ENCODE results near the gene CHERP.
"Not testable (repeated sequence)": the region's sequence is repeated elsewhere in the genome, so short reads cannot be mapped to it uniquely, and the experiment has no call there.

CHERP gene

GRCh38 chr19:16543734-16544133 is 1.5 kb upstream of the CHERP start:
- DNase-seq (ENCODE audit: low spot score); FAIRE-seq: not testable (repeated sequence)

GRCh38 chr19:16542910-16543472 is 754 bp upstream of the CHERP start:
- no peak for DNase-seq (ENCODE audit: low spot score)
- no peak for FAIRE-seq

GRCh38 chr19:16541526-16542044 is 652 bp downstream of the CHERP start:
- FAIRE-seq (no peak), DNase-seq (ENCODE audit: low spot score) (no peak)

- DNase-seq (ENCODE audit: low spot score) (no peak), FAIRE-seq (no peak)
Observed at GRCh38 chr19:16540948-16541347, 1.3 kb downstream of the CHERP start.

- DNase-seq (ENCODE audit: low spot score) (no peak), FAIRE-seq (no peak)
Observed at GRCh38 chr19:16537111-16537510, 5.1 kb downstream of the CHERP start.

GRCh38 chr19:16536130-16536529 is 6.1 kb downstream of the CHERP start:
- FAIRE-seq (no peak), DNase-seq (ENCODE audit: low spot score) (no peak)

- DNase-seq (ENCODE audit: low spot score) (no peak), FAIRE-seq (no peak)
Observed at GRCh38 chr19:16535381-16535780, 6.9 kb downstream of the CHERP start.

GRCh38 chr19:16532440-16533234 is 9.6 kb downstream of the CHERP start:
- FAIRE-seq = no peak
- no peak for DNase-seq (ENCODE audit: low spot score)

- DNase-seq (ENCODE audit: low spot score) = no peak
- FAIRE-seq = no peak
Observed at GRCh38 chr19:16531380-16531669, 10.9 kb downstream of the CHERP start.

GRCh38 chr19:16530540-16531379 is 11.5 kb downstream of the CHERP start:
- FAIRE-seq (no peak), DNase-seq (ENCODE audit: low spot score) (no peak)

GRCh38 chr19:16529466-16530144 is 12.6 kb downstream of the CHERP start:
- DNase-seq (ENCODE audit: low spot score) (no peak), FAIRE-seq (no peak)

- DNase-seq (ENCODE audit: low spot score) (no peak), FAIRE-seq (no peak)
Observed at GRCh38 chr19:16527971-16528521, 14.2 kb downstream of the CHERP start.

GRCh38 chr19:16527334-16527935 is 14.8 kb downstream of the CHERP start:
- no peak for FAIRE-seq
- DNase-seq (ENCODE audit: low spot score) = no peak

- no peak for FAIRE-seq
Observed at GRCh38 chr19:16525751-16526481, 16.3 kb downstream of the CHERP start.

GRCh38 chr19:16524991-16525734 is 17.1 kb downstream of the CHERP start:
- no peak for FAIRE-seq
- no peak for DNase-seq (ENCODE audit: low spot score)

More at GRCh38 chr19:16525751-16526481, 16.3 kb downstream of the CHERP start:
- DNase-seq (ENCODE audit: low spot score) = no peak

GRCh38 chr19:16522559-16523377 is 19.5 kb downstream of the CHERP start:
- no peak for DNase-seq (ENCODE audit: low spot score)
- no peak for FAIRE-seq

- no peak for FAIRE-seq
Observed at GRCh38 chr19:16521715-16522289, 20.4 kb downstream of the CHERP start.

GRCh38 chr19:16520986-16521624 is 21.1 kb downstream of the CHERP start:
- DNase-seq (ENCODE audit: low spot score) = no peak
- FAIRE-seq = no peak

More at GRCh38 chr19:16521715-16522289, 20.4 kb downstream of the CHERP start:
- DNase-seq (ENCODE audit: low spot score) = no peak
